VCaP (cell line): ENCODE data around the gene CALU.

Source experiments
- H3K27ac ChIP-seq: fragments of 450-650 bp; 2 replicates; pipeline ENCODE4 v1.5.1; 2017
- TF ChIP-seq, protein P1 (sequence below): fragments of 450-650 bp; conservative IDR thresholded peaks from 2 replicates; pipeline ENCODE4 v1.5.1; 2017; ENCODE audit warnings: mild to moderate bottlenecking, moderate library complexity

The CALU gene

DNA sequence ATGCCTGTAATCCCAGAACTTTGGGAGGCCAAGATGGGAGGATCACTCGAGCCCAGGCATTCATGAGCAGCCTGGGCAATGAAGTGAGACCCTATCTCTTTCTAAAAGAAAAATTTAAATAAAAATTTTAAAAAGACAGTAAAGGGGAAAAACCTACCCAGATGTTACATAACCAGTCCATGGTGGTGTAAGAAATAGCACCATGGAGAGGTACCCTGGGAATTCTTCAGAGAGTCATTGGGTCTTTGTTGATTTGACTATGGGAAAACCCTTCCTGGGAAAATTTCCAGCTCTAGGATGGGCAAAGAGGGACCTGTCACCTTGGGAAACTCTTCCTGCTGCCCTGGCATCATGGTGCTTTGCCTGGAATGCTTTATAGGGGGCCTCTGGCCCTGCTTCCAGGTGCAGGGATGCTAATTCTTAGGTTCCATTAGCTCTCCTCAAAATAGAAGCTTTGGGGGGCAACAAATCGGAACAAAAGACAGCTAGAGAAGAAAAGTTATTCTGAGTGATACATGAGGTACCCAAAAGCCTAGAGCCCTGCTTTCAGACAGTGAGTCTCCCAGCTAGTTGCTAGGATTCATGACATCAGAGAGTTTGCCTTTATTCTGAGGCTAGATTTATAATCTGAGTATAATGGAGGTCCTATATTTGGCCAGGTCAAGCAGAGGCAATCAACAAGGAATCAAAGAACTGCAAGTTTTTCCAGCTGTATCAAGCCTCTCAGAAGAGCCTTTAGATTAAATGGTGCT lies 62.7 kb downstream of the CALU start:
- TF ChIP-seq, protein P1, sequence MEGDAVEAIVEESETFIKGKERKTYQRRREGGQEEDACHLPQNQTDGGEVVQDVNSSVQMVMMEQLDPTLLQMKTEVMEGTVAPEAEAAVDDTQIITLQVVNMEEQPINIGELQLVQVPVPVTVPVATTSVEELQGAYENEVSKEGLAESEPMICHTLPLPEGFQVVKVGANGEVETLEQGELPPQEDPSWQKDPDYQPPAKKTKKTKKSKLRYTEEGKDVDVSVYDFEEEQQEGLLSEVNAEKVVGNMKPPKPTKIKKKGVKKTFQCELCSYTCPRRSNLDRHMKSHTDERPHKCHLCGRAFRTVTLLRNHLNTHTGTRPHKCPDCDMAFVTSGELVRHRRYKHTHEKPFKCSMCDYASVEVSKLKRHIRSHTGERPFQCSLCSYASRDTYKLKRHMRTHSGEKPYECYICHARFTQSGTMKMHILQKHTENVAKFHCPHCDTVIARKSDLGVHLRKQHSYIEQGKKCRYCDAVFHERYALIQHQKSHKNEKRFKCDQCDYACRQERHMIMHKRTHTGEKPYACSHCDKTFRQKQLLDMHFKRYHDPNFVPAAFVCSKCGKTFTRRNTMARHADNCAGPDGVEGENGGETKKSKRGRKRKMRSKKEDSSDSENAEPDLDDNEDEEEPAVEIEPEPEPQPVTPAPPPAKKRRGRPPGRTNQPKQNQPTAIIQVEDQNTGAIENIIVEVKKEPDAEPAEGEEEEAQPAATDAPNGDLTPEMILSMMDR = no peak

DNA sequence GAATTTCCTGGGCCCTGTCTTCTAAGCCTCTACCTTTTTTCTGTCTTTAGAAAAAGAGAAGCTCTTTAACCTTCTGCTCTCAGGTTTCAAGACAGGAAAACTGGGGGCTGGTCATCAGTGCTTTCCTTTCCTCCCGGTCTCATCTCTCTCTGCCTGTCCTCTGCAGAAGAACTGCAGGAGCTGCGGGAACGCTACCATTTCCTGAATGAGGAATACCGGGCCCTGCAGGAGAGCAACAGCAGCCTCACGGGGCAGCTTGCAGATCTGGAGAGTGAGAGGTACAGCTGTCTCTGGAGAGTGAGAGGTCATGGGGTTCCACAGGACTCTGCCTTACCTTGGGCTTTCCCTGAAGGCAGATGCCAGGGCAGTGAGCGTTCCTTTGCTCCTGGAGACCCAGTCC lies 65.3 kb downstream of the CALU start:
- no peak overlapping the region for H3K27ac ChIP-seq
- TF ChIP-seq, protein P1 = no peak

More for the DNA sequence above, 62.7 kb downstream of the CALU start:
- no peak overlapping the region for H3K27ac ChIP-seq

DNA sequence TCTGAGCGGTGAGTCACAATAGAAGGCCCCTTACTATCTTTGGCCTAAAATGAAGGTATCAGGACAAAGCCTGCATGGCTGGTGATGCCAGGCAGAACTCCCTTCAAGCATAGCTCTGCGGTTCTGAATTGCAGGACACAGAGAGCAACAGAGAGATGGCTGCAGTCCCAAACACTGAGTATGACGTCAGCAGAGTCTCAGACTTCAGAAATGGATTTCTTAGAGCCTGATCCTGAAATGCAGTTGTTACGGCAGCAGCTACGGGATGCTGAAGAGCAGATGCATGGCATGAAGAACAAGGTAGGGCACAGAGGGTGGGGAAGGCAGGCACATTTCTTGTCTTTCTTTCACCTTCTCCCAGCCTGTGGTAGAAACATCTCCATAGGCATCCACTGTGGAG lies 66.1 kb downstream of the CALU start:
- TF ChIP-seq, protein P1 = no peak
- no peak overlapping the region for H3K27ac ChIP-seq

DNA sequence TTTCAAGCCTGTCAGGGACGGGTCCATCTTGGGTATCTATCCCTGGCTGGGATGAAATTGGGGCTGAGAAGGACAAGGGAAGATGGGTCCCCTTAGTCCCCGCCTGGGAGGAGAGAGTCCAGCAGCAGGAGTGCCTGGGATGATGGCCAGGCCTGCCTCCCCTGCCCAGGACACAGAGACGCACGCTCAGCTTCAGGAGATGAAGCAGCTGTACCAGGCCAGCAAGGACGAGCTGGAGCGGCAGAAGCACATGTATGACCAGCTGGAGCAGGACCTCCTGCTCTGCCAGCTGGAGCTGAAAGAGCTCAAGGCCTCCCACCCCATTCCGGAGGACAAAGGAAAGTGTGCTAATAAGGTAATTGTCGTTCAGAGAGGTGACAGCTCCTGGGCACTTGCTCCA lies 68.0 kb downstream of the CALU start:
- TF ChIP-seq, protein P1 = no peak
- H3K27ac ChIP-seq = no peak overlapping the region

DNA sequence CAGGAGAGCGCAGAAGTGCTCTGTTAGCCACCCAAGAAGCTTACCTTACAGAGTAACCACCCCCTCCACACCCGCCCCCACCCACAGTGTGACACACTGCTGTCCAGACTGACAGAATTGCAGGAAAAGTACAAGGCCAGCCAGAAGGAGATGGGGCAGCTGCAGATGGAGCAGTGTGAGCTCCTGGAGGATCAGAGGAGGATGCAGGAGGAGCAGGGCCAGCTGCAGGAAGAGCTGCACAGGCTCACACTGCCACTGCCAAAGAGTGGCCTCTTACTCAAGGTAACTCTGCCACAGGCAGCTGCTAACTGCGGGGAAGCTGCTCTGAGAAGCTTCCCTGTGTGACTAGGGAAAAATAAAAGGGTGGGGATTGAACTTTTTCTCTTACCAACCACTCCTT lies 70.2 kb downstream of the CALU start:
- H3K27ac ChIP-seq = no peak overlapping the region
- TF ChIP-seq, protein P1 = no peak

DNA sequence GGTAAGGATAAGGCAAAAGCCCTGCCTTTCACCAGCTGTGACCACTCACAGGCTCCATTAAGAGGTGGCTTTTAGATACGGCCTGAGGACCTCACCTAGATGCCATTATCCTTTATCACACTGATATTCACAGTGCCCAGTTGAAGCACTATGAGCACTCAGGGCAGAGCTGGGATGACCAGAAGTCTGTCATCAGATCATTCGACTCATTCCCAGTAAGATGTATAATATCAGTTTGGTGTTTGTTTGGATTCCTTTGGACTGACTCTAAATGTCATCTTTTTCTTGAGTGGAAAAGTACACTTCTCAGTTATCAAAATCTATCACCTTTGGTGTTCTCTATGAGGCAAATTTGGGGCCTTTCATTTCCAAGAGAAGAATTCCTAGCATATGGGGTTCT lies 71.3 kb downstream of the CALU start:
- TF ChIP-seq, protein P1 = no peak
- H3K27ac ChIP-seq = no peak overlapping the region

DNA sequence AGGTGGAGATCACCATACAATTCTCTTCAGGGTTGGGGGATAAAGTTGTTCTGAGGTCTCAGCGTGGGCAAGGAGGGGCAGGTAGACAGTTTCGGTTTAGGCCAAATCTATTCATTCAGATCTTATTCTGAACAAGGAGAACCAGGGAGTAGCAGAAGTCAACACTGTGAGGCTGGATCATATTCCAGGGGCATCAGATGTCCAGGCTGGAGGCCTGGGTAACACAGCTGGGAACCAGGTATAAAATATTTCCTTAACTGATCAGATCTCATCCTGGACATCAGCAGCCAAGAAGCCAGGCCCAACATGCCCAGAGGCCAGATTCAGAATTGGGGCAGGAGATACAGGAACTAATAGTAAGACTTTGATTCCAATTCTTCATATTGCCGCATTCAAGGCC lies 71.8 kb downstream of the CALU start:
- TF ChIP-seq, protein P1 = no peak

More for the DNA sequence above, 71.8 kb downstream of the CALU start:
- no peak overlapping the region for H3K27ac ChIP-seq
